ENCODE data around the gene ABR. TPM values are rescaled to one million over a fixed set of nuclear protein-coding genes. Genes with fewer than 3 reads are reported as not detected.

The ABR gene
- total and polyA plus RNA-seq, 2 donors from 2014 or later = 18.7 to 116 TPM

DNA sequence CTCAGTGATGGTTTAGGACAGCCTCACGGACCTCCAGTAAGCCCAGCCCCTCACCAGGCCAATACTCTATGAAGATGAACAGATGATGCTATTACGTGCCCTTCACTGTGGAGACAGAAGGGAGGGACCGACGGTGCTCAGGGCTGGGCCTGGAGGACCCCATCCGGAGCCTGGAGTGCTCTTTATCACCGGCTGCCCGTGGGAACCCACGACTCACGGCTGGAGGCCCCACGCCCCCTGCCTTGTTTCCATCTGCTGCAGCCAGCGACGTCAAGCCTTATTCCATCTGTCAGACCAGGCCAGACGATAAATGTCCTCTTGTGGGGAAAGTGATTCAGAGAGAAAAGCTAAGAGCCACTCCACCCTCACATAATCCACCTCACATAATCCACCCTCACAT lies 186.8 kb downstream of the ABR start:
- no peak for FAIRE-seq
- H3K27ac ChIP-seq (ENCODE audit: low read depth in 2 of 2, low read length in 2 of 2) = no peak overlapping the region
- TF ChIP-seq, protein P1, sequence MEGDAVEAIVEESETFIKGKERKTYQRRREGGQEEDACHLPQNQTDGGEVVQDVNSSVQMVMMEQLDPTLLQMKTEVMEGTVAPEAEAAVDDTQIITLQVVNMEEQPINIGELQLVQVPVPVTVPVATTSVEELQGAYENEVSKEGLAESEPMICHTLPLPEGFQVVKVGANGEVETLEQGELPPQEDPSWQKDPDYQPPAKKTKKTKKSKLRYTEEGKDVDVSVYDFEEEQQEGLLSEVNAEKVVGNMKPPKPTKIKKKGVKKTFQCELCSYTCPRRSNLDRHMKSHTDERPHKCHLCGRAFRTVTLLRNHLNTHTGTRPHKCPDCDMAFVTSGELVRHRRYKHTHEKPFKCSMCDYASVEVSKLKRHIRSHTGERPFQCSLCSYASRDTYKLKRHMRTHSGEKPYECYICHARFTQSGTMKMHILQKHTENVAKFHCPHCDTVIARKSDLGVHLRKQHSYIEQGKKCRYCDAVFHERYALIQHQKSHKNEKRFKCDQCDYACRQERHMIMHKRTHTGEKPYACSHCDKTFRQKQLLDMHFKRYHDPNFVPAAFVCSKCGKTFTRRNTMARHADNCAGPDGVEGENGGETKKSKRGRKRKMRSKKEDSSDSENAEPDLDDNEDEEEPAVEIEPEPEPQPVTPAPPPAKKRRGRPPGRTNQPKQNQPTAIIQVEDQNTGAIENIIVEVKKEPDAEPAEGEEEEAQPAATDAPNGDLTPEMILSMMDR (IDR thresholded peaks at IDR 0.05; ENCODE audit: borderline replicate concordance, extremely low read depth, insufficient read depth) = no peak
- intact Hi-C loops (cut with DNase I) = no loop called here
- no peak overlapping the region for H3K4me3 ChIP-seq (ENCODE audit: low read length in 3 of 3)
- peaks cover 0 to 5% (median 3%) of the 10 kb centered on the region in 3 donors for H3K4me1 ChIP-seq (ENCODE audit: control insufficient read depth in 2 of 3, insufficient read depth in 2 of 3, low read depth in 1 of 3, low read length in 3 of 3)
- no peaks in the 10 kb centered on the region for H3K36me3 ChIP-seq (ENCODE audit: control insufficient read depth in 2 of 3, insufficient read depth in 3 of 3, low read length in 3 of 3)
- peak in 2 of 5 donors; percentile 41 to 45 for DNase-seq
- no peak overlapping the region for H3K9ac ChIP-seq (ENCODE audit: low read length in 3 of 3)
- no peaks in the 10 kb centered on the region for H3K27me3 ChIP-seq (ENCODE audit: control insufficient read depth, insufficient read depth, low read length)
- H3K9me3 ChIP-seq (ENCODE audit: control insufficient read depth in 2 of 3, insufficient read depth in 1 of 3, low read length in 3 of 3) = no peaks in the 10 kb centered on the region

DNA sequence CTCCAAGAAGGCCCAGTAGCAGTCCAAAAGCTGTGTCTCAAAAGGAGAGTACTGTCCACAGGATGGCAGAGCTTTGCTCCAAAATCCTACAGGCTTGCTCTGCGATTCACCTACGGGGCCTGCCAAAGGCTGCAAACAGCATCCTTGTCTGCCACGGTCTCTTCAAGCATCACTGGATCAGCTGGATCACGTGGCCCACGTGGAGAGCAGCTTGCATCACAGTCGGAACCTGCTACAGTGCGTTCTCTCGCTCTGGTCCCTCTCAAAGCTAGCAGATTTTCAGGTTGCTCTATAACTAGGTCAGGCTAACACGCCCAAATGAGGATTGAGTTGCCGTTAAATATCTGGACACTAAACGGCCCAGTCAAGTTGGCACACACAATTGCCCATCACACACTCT lies 191.2 kb downstream of the ABR start:
- Histone ChIP-seq H3K9me3 (ENCODE audit: control insufficient read depth in 2 of 3, insufficient read depth in 1 of 3, low read length in 3 of 3) (no peaks in the 10 kb centered on the region), H3K4me3 (ENCODE audit: low read length in 3 of 3) (no peak overlapping the region), H3K27me3 (ENCODE audit: control insufficient read depth, insufficient read depth, low read length) (no peaks in the 10 kb centered on the region), H3K4me1 (ENCODE audit: control insufficient read depth in 2 of 3, insufficient read depth in 2 of 3, low read depth in 1 of 3, low read length in 3 of 3) (no peaks in the 10 kb centered on the region), H3K27ac (ENCODE audit: low read depth in 2 of 2, low read length in 2 of 2) (no peak overlapping the region), H3K36me3 (ENCODE audit: control insufficient read depth in 2 of 3, insufficient read depth in 3 of 3, low read length in 3 of 3) (no peaks in the 10 kb centered on the region), H3K9ac (ENCODE audit: low read length in 3 of 3) (no peak overlapping the region)
- intact Hi-C loops (cut with DNase I) = loop anchor here (10.0 kb wide), 2 partner anchors 114 to 194 kb away; no protein-coding TSS in a partner anchor
- TF ChIP-seq, protein P1 (IDR thresholded peaks at IDR 0.05; ENCODE audit: borderline replicate concordance, extremely low read depth, insufficient read depth) = no peak
- no peak for FAIRE-seq
- DNase-seq = peak in 1 of 5 donors; percentile 12

DNA sequence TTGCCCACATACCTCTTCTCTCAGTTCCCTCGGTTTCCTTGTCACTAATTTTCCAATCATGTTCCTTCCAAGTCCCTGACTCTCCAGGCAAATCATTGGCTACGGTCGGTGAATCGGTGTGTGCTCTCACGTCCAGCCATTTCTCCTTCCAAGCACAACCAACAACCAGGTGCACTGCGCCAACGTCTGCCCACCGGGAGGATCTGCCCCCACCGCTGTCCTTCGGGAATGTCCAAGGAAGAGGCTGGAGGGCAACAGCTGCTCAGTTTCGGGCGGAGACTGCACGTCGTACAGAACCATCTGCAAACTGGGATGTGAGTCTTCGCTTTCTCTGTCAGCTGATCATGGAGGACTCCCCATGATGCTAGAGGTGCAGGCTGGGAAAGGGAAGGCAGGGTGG lies 191.8 kb downstream of the ABR start:
- Histone ChIP-seq H3K4me3 (ENCODE audit: low read length in 3 of 3) (no peak overlapping the region), H3K4me1 (ENCODE audit: control insufficient read depth in 2 of 3, insufficient read depth in 2 of 3, low read depth in 1 of 3, low read length in 3 of 3) (no peaks in the 10 kb centered on the region), H3K9ac (ENCODE audit: low read length in 3 of 3) (no peak overlapping the region), H3K36me3 (ENCODE audit: control insufficient read depth in 2 of 3, insufficient read depth in 3 of 3, low read length in 3 of 3) (no peaks in the 10 kb centered on the region), H3K9me3 (ENCODE audit: control insufficient read depth in 2 of 3, insufficient read depth in 1 of 3, low read length in 3 of 3) (no peaks in the 10 kb centered on the region), H3K27me3 (ENCODE audit: control insufficient read depth, insufficient read depth, low read length) (no peaks in the 10 kb centered on the region), H3K27ac (ENCODE audit: low read depth in 2 of 2, low read length in 2 of 2) (no peak overlapping the region)
- FAIRE-seq (no peak), DNase-seq (peak in 1 of 5 donors; percentile 44)
- intact Hi-C loops (cut with DNase I) = loop anchor here (10.0 kb wide), 2 partner anchors 113 to 193 kb away; no protein-coding TSS in a partner anchor
- TF ChIP-seq, protein P1 (IDR thresholded peaks at IDR 0.05; ENCODE audit: borderline replicate concordance, extremely low read depth, insufficient read depth) = no peak
